Kidney epithelial cell (primary cell): Measurements from ENCODE around the gene SCAF8. TPM values are rescaled to one million over a fixed set of nuclear protein-coding genes. Genes with fewer than 3 reads are reported as not detected.

Source experiments
- DNase-seq: peaks from one replicate; pipeline ENCODE4 v3.0.0-alpha.2; 2010; ENCODE audit warnings: low read depth
- H3K27me3 ChIP-seq: 2 replicates; pipeline ENCODE4 v1.6.0; 2011; ENCODE audit warnings: low read length; ENCODE audit not compliant: control insufficient read depth, insufficient read depth
- H3K36me3 ChIP-seq: 2 replicates; pipeline ENCODE4 v1.5.1; 2011; ENCODE audit warnings: low read length; ENCODE audit not compliant: control insufficient read depth, insufficient read depth
- H3K4me3 ChIP-seq: 2 replicates; pipeline ENCODE4 v1.5.1; 2011; ENCODE audit warnings: low read depth, mild to moderate bottlenecking, control low read depth, low read length
- total RNA-seq: library from RNA; depleted of rRNA; stranded (reverse); fragments of >200 nt; gene quantifications from 2 replicates; pipeline ENCODE4 v1.2.3, GENCODE V29; 2015
- TF ChIP-seq, protein P1 (sequence below): IDR thresholded peaks from 2 replicates; pipeline ENCODE4 v1.5.1; 2011; ENCODE audit warnings: mild to moderate bottlenecking, moderate library complexity, low read length, control low read depth, inconsistent platforms; ENCODE audit not compliant: insufficient read depth, poor library complexity, severe bottlenecking

Gene SCAF8
- total RNA-seq, 1 donor from 2014 or later = 40.9 TPM

DNA sequence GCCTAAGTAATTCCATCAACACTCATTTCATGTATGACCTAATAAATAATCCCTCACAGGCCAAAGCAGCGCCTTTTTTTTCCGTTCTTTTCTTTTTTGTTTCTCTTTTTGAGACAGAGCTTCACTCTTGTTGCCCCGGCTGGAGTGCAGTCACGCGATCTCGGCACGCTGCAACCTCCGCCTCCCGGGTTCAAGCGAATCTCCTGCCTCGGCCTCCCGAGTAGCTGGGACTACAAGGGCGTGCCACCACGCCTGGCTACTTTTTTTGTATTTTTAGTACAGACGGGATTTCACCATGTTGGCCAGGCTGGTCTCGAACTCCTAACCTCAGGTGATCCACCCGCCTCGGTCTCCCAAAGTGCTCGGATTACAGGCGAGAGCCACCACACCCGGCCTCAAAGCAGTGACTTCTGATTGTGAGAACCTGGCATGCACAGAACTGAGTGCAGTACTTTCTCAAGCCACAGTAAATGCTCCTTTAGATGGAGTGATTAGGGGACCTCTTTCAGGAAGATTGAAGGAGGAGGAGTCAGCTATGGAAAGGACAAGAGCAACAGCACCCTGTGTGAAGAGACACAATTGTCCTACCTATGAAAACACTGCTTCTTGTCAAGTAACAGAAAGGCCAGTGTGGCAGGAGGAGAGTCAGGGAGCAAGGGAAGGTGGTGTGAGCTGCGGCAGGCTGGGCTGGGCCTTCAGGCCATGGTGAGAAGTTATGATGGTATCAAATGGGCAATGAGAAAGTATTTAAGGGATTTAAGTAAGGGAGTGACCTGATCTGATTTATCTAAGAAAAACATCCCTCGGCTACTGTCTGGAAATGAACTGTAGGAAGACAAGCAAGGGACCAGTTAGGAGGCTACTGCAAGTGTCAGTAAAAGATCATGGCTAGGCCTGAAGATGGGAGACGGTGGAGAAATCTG is 1.7 kb upstream of the SCAF8 start:
- TF ChIP-seq, protein P1, sequence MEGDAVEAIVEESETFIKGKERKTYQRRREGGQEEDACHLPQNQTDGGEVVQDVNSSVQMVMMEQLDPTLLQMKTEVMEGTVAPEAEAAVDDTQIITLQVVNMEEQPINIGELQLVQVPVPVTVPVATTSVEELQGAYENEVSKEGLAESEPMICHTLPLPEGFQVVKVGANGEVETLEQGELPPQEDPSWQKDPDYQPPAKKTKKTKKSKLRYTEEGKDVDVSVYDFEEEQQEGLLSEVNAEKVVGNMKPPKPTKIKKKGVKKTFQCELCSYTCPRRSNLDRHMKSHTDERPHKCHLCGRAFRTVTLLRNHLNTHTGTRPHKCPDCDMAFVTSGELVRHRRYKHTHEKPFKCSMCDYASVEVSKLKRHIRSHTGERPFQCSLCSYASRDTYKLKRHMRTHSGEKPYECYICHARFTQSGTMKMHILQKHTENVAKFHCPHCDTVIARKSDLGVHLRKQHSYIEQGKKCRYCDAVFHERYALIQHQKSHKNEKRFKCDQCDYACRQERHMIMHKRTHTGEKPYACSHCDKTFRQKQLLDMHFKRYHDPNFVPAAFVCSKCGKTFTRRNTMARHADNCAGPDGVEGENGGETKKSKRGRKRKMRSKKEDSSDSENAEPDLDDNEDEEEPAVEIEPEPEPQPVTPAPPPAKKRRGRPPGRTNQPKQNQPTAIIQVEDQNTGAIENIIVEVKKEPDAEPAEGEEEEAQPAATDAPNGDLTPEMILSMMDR = no peak
- no peaks in the 10 kb centered on the region for H3K36me3 ChIP-seq
- H3K4me3 ChIP-seq = no peak overlapping the region
- no peak for DNase-seq
- H3K27me3 ChIP-seq = no peaks in the 10 kb centered on the region

DNA sequence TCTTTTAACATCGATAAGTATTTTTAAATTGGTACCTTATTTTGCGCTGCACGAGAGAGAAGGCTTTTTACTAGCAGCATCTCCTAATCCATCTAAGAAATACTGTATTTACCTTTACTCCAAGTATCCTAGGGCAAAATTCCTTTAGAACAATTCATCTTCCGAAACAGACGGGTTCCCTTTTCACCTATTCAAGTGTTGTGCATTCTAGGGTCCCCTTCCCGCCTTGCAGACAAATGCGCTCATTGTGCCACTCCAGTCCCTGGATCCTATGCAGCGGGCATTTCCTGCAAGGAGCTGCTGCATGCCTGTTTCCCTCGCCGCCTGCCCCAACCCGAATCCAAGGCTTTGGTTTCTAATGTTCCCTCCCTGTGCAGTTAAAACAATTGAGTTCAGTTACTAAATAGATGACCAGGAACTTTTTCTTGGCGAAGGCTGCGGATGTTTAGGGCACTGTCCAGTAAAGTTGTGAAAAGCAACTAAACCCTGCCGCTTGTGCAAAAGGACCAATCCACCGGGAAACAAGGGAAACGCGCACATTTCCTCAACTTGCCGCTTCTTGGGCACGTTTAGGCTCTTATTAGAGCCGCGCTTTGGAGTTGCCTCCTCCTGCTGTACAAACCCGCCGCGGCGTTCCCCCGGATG is 556 bp upstream of the SCAF8 start:
- H3K27me3 ChIP-seq = no peaks in the 10 kb centered on the region
- DNase-seq = no peak
- H3K36me3 ChIP-seq = no peaks in the 10 kb centered on the region
- TF ChIP-seq, protein P1 = no peak
- peak overlapping the region; percentile 94 for H3K4me3 ChIP-seq

DNA sequence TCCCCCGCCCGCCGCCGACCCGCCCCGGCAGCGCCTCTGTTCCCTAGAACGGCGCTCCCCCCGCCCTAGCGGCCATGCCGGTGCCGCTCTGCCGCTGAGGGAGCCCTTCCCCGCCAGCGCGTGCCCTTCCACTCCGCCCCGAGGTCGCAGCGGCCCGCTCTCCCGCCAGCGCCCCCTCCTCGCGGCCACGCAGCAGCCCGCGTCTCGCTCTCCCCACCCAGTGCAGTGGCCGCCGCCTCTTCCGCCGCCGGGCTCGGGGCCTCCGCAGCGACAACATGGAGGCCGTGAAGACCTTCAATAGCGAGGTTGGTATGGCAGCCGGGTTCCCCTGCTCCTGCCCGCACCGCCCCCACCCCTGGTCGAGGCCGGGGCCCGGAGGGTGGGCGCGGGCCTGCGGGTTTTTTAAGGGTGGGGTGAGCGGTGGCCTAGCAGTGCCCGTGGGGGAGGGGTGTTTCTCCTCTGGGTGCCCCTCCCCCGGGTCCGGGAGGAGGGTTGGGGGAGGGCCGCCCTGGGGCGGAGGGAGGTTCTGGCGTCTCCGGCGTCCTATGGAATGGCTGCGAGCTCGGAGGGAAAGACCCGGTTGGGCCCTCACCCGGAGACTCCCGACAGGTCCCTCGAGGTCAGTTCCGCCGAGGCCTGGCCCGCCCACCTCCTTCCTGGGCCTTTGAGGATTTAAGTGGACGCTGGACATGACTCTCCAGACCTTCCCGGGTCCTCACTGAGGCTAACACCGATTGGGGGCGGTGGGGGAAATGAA is 588 bp downstream of the SCAF8 start:
- TF ChIP-seq, protein P1 = no peak
- Histone ChIP-seq H3K27me3 (no peaks in the 10 kb centered on the region), H3K36me3 (no peaks in the 10 kb centered on the region), H3K4me3 (peak overlapping the region; percentile 94)
- DNase-seq = peak; percentile 84

DNA sequence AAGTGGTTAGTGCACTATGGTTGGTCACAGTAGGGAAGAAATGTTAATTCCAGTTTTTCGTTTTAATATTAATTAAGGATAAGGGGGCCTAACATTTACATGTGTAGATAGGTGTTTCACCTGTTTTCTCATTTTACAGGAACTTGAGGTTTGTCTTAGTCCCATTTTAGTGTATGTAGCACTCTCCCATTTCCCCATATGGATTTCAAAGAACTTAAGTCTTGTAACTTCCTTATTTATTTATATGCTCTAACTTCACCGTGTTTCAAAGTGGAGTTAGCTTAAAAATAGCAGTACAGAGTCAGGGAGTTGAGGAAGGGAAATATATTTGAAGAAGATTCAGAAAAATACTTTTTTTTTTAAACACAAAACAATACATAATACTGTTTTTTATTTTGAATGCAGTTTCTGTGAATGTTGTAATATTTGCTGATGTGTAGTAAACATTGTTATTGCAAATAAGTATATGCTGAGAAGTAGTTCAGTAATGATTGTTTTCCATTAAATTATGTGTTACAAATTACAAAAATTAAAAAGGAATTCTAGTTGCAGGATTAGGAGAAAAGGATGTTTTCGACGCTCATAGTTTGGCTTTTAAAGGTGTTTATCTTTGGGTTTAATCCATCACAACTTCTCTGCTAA is 3.5 kb downstream of the SCAF8 start:
- no peak for DNase-seq
- no peaks in the 10 kb centered on the region for H3K36me3 ChIP-seq
- H3K4me3 ChIP-seq = no peak overlapping the region
- TF ChIP-seq, protein P1 = no peak
- H3K27me3 ChIP-seq = no peaks in the 10 kb centered on the region

DNA sequence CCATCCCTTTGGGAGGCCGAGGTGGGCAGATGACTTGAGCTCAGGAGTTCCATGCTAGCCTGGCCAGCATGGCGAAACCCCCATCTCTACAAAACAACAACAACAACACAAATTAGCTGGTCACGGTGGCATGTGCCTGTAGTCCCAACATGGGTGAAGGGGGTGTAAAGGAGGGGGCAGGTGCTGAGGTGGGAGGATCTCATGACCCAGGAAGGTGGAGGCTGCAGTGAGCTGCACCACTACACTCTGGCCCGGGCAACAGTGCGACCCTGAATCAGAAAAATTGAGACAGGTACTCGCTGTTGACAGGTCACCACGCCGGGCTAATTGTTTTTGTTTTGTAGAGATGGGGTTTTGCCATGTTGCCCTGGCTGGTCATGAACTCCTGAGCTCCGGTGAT is 4.2 kb downstream of the SCAF8 start:
- TF ChIP-seq, protein P1 = no peak
- H3K27me3 ChIP-seq = no peaks in the 10 kb centered on the region
- no peak overlapping the region for H3K4me3 ChIP-seq
- no peak for DNase-seq
- no peaks in the 10 kb centered on the region for H3K36me3 ChIP-seq
